ENCODE measurements around the gene CYP3A5. TPM values are rescaled to one million over a fixed set of nuclear protein-coding genes. Genes with fewer than 3 reads are reported as not detected.
A peak's percentile ranks its signal among the peaks of the same experiment; 100 is the strongest.

Gene CYP3A5
- total and polyA plus RNA-seq, 2 of the 13 experiments (the other 11 are each of a cell fraction or from before 2014, with no cell fraction given), result 5.7 to 9.3 TPM

GRCh38 chr7:99694201-99694911 is 14.6 kb upstream of the CYP3A5 start (continued):
- no peak for TF ChIP-seq ZBTB40 (IDR thresholded peaks at IDR 0.05)
- TF ChIP-seq ZBTB40 (CRISPR knock-in tag; IDR thresholded peaks at IDR 0.05), result no peak; the same call in 1 of the 2 replicates
- TF ChIP-seq ZNF616 (CRISPR knock-in tag; IDR thresholded peaks at IDR 0.05; ENCODE audit: low read depth), result no peak
- no peak for TF ChIP-seq SIX4 (CRISPR knock-in tag; IDR thresholded peaks at IDR 0.05)
- no peak for TF ChIP-seq ZNF446 (CRISPR knock-in tag; IDR thresholded peaks at IDR 0.05)
- TF ChIP-seq SKI (IDR thresholded peaks at IDR 0.05; ENCODE audit: partially characterized antibody), result no peak
- TF ChIP-seq KDM3A (CRISPR knock-in tag; IDR thresholded peaks at IDR 0.05; ENCODE audit: low read depth), result no peak
- TF ChIP-seq CENPX (CRISPR knock-in tag; IDR thresholded peaks at IDR 0.05), result no peak
- no peak for TF ChIP-seq ZNF746 (CRISPR knock-in tag; IDR thresholded peaks at IDR 0.05)
- TF ChIP-seq ZFX (CRISPR knock-in tag; IDR thresholded peaks at IDR 0.05; ENCODE audit: low read depth), result peak; percentile 53; the same call in 1 of the 2 replicates
- TF ChIP-seq HOXA9 (CRISPR knock-in tag; IDR thresholded peaks at IDR 0.05; ENCODE audit: borderline replicate concordance), result no peak
- TF ChIP-seq ZFP82 (CRISPR knock-in tag; IDR thresholded peaks at IDR 0.05; ENCODE audit: borderline replicate concordance), result no peak
- TF ChIP-seq ZFP91 (CRISPR knock-in tag; IDR thresholded peaks at IDR 0.05; ENCODE audit: borderline replicate concordance), result no peak
- TF ChIP-seq ZNF512 (CRISPR knock-in tag; IDR thresholded peaks at IDR 0.05), result no peak

Measured in HepG2 (cell line).